GM19239 (cell line): Measurements from ENCODE around the gene WBP2NL.

ENCODE experiments used
- DNase-seq: peaks from one replicate; pipeline ENCODE4 v3.0.0; 2011; ENCODE audit warnings: low spot score; ENCODE audit not compliant: insufficient read length
- FAIRE-seq: peaks from 2 replicates; lab custom pipeline; 2011; peaks lifted over from hg19 to GRCh38; lab: Jason Lieb, UNC

WBP2NL gene

GRCh38 chr22:42025421-42025820 lies 26.8 kb downstream of the WBP2NL start:
- FAIRE-seq = no peak
- no peak for DNase-seq

- DNase-seq (no peak), FAIRE-seq (no peak)
Measured at GRCh38 chr22:42026705-42027104, 28.1 kb downstream of the WBP2NL start.

- DNase-seq = no peak
- no peak for FAIRE-seq
Measured at GRCh38 chr22:42033263-42034181, 34.9 kb downstream of the WBP2NL start.

- DNase-seq = no peak
- no peak for FAIRE-seq
Measured at GRCh38 chr22:42035256-42035655, 36.7 kb downstream of the WBP2NL start.

GRCh38 chr22:42039271-42039670 lies 40.7 kb downstream of the WBP2NL start:
- DNase-seq = no peak
- no peak for FAIRE-seq

- FAIRE-seq (no peak), DNase-seq (no peak)
Measured at GRCh38 chr22:42041784-42042183, 43.2 kb downstream of the WBP2NL start.

GRCh38 chr22:42050641-42051180 lies 52.1 kb downstream of the WBP2NL start:
- DNase-seq = no peak
- no peak for FAIRE-seq

- FAIRE-seq = no peak
- no peak for DNase-seq
Measured at GRCh38 chr22:42052765-42053164, 54.2 kb downstream of the WBP2NL start.

GRCh38 chr22:42056757-42057511 lies 58.3 kb downstream of the WBP2NL start:
- no peak for DNase-seq
- FAIRE-seq = no peak

GRCh38 chr22:42060489-42060888 lies 61.9 kb downstream of the WBP2NL start:
- FAIRE-seq (no peak), DNase-seq (no peak)

GRCh38 chr22:42061041-42061440 lies 62.5 kb downstream of the WBP2NL start:
- FAIRE-seq = no peak
- DNase-seq = no peak

GRCh38 chr22:42062506-42063170 lies 64.0 kb downstream of the WBP2NL start:
- FAIRE-seq = no peak
- no peak for DNase-seq

- FAIRE-seq (no peak), DNase-seq (no peak)
Measured at GRCh38 chr22:42064629-42065028, 66.0 kb downstream of the WBP2NL start.

- FAIRE-seq (no peak), DNase-seq (no peak)
Measured at GRCh38 chr22:42065438-42066125, 67.0 kb downstream of the WBP2NL start.

GRCh38 chr22:42066126-42066761 lies 67.7 kb downstream of the WBP2NL start:
- FAIRE-seq (no peak), DNase-seq (no peak)

GRCh38 chr22:42066937-42067336 lies 68.3 kb downstream of the WBP2NL start:
- FAIRE-seq (no peak), DNase-seq (no peak)

GRCh38 chr22:42067671-42068251 lies 69.2 kb downstream of the WBP2NL start:
- no peak for FAIRE-seq
- no peak for DNase-seq

- no peak for DNase-seq
- FAIRE-seq = no peak
Measured at GRCh38 chr22:42068291-42068690, 69.7 kb downstream of the WBP2NL start.
